Sigmoid colon (tissue), 7 donors: Measurements from ENCODE around the gene ACO2. TPM values are rescaled to one million over a fixed set of nuclear protein-coding genes. Genes with fewer than 3 reads are reported as not detected.

ENCODE experiments used
- DNase-seq: peaks from one replicate; pipeline ENCODE4 v3.0.0-alpha.2; 2019
- H3K27ac ChIP-seq, 4 donors: fragments of 200-600 bp; sonication (generic); one replicate each; pipeline ENCODE4 v1.5.1; 2016 to 2019; ENCODE audit warnings: mild to moderate bottlenecking in 1 of 4
- H3K27me3 ChIP-seq, 3 donors: fragments of 200-600 bp; sonication (generic); one replicate each; pipeline ENCODE4 v1.5.1; 2019; ENCODE audit warnings: mild to moderate bottlenecking in 1 of 3
- H3K36me3 ChIP-seq, 4 donors: fragments of 200-600 bp; sonication (generic); one replicate each; pipeline ENCODE4 v1.5.1; 2016 to 2019
- H3K4me1 ChIP-seq, 4 donors: fragments of 200-600 bp; sonication (generic); one replicate each; pipeline ENCODE4 v1.5.1; 2017 to 2019
- H3K4me3 ChIP-seq, 4 donors: fragments of 200-600 bp; sonication (generic); one replicate each; pipeline ENCODE4 v1.5.1; 2017 to 2019; ENCODE audit warnings: mild to moderate bottlenecking in 2 of 4, moderate library complexity in 1 of 4
- H3K9me3 ChIP-seq, 4 donors: fragments of 200-600 bp in 3 of 4; sonication (generic) in 3 of 4; one replicate each; pipeline versions ENCODE4 v1.5.1 to v1.6.1; 2013 to 2019
- EP300 ChIP-seq, 4 donors: sonication (generic); formaldehyde crosslinking; IDR thresholded peaks; one replicate each; pipeline ENCODE4 v1.6.1; 2017; ENCODE audit warnings: antibody characterized with exemption in 4 of 4
- POLR2A ChIP-seq, 2 donors: fragments of 450-650 bp; IDR thresholded peaks; one replicate each; pipeline ENCODE4 v1.6.1; 2016; ENCODE audit warnings: antibody characterized with exemption in 2 of 2, mild to moderate bottlenecking in 2 of 2, moderate library complexity in 2 of 2
- POLR2AphosphoS5 ChIP-seq, 4 donors: sonication (generic); formaldehyde crosslinking; IDR thresholded peaks; one replicate each; pipeline ENCODE4 v1.6.1; 2017; ENCODE audit warnings: antibody characterized with exemption in 4 of 4
- WGBS, 2 donors: extraction: QIAGEN DNeasy Blood & Tissue Kit; methylation state at CpG; one replicate each; pipeline ENCODE4 v1.1.7; 2013; 5-methylcytosine and 5-hydroxymethylcytosine counted together
- intact Hi-C: fragments of 100-400 bp; cut with DNase I; formaldehyde crosslinking; loops from one replicate; pipeline ENCODE4 v1.15.1; 2023
- polyA plus RNA-seq, 3 donors: library from polyadenylated mRNA; stranded (reverse); fragments of 200-250 nt; gene quantifications; one replicate each; pipeline ENCODE4 v1.2.3, GENCODE V29; 2013
- total RNA-seq, 4 donors: library from RNA; depleted of rRNA; stranded (reverse); fragments of >200 nt; gene quantifications; one replicate each; pipeline ENCODE4 v1.1.0, GENCODE V29; 2016
- TF ChIP-seq, protein P1 (sequence below), 4 experiments: fragments of 450-650 bp in 3 of 4; fragments of 200-600 bp in 1 of 4; IDR thresholded peaks; one replicate each; pipeline ENCODE4 v1.5.1; 2016 to 2019; ENCODE audit warnings: antibody characterized with exemption in 4 of 4, mild to moderate bottlenecking in 3 of 4, moderate library complexity in 2 of 4
- donor health status: healthy with polysubstance abuse.
- donor health status: Bipolar disorder and iron deficiency.
- donor health status: healthy.

Gene ACO2
- total RNA-seq (10 to 100 TPM; 67.3 to 90.3 (median 83.0) TPM), polyA plus RNA-seq (100 to 1,000 TPM; 106 to 157 (median 127) TPM)

DNA sequence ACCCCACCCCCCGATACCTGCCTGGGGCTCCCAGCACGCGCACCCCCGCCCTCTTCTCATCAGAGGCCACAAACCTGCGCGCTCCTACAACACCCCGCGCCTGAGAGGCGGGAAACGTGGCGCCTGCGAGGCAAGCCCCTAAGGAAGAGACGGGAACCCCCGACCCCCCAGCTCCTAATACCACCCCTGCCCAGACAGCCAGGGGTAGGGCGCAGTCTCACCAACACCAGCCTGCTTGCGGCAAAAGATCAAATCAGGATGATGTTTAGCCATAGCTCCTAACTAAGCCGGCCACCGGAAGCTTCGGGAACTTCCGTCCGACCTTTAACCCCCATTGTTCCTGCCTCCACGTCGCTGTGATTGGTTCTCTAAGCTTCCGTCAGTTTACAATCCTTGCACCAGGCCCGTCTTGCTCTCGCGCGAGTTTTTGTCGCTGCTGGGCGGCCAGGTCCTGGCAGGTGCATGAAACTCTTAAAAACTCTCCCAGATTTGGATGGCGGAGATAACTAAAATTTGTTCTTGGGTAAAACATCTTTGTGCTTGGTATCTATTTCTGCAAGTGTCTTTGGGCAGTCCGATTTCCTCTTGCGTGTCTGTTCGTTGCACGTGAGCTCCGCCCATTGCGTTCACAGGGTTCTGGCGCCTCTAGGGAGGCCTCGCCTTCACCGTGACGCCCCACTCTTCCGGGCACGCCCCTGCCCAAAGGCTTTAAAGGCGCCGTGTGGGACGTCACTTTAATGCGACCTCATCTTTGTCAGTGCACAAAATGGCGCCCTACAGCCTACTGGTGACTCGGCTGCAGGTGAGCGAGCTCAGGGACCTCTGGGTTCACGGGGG is at the start of gene ACO2, which contains the start of gene PHF5A:
ACO2 (plus strand) TSS at position 737 of the 837 bp plus-strand sequence; CDS start at position 767, 30 bp downstream.
PHF5A (minus strand) TSS at position 312 of the 837 bp plus-strand sequence; CDS start at position 273, 39 bp downstream.
- Histone ChIP-seq H3K27ac (peak within 1 kb of the TSS; percentile 91 to 98 (median 96)), H3K4me3 (peak within 1 kb of the TSS; percentile 68 to 99 (median 92)), H3K36me3 (peaks cover 21 to 40% (median 33%) of the 10 kb centered on the region in 4 donors), H3K9me3 (no peaks in the 10 kb centered on the region), H3K4me1 (peaks cover 0 to 54% (median 39%) of the 10 kb centered on the region in 4 donors), H3K27me3 (no peaks in the 10 kb centered on the region)
- 1% methylated on average over 51 of the region's 51 CpGs for WGBS, 2 donors
- peak; percentile 98 for DNase-seq
- intact Hi-C loops = loop anchor here (1.0 kb wide), 1 partner anchor 22 kb away; the partner anchor contains the start of gene TOB2
- TF ChIP-seq POLR2AphosphoS5 (IDR thresholded peaks at IDR 0.05) = peak; percentile 94 to 97 (median 94)
- TF ChIP-seq, protein P1, sequence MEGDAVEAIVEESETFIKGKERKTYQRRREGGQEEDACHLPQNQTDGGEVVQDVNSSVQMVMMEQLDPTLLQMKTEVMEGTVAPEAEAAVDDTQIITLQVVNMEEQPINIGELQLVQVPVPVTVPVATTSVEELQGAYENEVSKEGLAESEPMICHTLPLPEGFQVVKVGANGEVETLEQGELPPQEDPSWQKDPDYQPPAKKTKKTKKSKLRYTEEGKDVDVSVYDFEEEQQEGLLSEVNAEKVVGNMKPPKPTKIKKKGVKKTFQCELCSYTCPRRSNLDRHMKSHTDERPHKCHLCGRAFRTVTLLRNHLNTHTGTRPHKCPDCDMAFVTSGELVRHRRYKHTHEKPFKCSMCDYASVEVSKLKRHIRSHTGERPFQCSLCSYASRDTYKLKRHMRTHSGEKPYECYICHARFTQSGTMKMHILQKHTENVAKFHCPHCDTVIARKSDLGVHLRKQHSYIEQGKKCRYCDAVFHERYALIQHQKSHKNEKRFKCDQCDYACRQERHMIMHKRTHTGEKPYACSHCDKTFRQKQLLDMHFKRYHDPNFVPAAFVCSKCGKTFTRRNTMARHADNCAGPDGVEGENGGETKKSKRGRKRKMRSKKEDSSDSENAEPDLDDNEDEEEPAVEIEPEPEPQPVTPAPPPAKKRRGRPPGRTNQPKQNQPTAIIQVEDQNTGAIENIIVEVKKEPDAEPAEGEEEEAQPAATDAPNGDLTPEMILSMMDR (IDR thresholded peaks at IDR 0.05) = no peak
- peak; percentile 72 to 73 for TF ChIP-seq POLR2A (IDR thresholded peaks at IDR 0.05)
- peak in 2 of 4 donors; percentile 39 to 42 for TF ChIP-seq EP300 (IDR thresholded peaks at IDR 0.05)

DNA sequence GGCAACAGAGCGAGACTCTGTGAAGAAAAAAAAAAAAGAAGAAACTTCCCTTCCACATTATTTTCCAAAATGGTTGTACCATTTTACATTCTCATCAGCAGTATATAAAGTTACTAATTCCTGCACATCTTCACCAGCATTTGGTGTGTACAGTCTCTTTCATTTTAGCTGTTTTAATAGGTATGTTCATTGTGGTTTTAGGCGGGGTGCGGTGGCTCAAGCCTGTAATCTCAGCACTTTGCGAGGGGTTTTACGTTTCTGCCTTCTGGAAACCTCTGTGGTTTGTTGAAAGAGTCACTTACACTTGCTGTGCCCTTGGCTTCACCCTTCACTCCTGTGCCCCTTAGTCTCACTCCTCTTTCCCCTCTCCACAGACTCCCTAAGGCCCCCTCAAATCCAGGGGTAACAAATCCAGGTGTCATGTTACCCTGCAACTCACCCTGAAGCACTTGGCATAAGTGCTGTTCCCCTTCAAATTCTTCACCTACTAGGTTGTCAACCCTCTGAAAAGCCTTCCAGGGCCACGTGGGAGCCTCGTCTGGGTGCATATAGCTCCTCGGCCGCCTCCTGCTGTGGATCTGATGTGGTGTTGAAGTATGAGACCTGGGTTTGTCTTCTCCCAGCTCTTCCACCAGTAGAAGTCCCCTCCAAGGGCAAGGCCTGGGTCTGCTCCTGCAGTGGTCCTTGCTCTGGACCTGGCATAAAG is 43.1 kb upstream of the ACO2 start:
- Histone ChIP-seq H3K9me3 (no peaks in the 10 kb centered on the region), H3K27ac (no peak overlapping the region), H3K4me3 (no peak overlapping the region), H3K27me3 (no peaks in the 10 kb centered on the region), H3K4me1 (no peaks in the 10 kb centered on the region), H3K36me3 (peaks cover 0 to 34% (median 7%) of the 10 kb centered on the region in 4 donors)
- WGBS, 2 donors = 57 to 69% methylated on average over 9 of the region's 9 CpGs
- DNase-seq = no peak
- TF ChIP-seq POLR2A (IDR thresholded peaks at IDR 0.05) = no peak
- TF ChIP-seq, protein P1 (IDR thresholded peaks at IDR 0.05) = no peak
- no peak for TF ChIP-seq POLR2AphosphoS5 (IDR thresholded peaks at IDR 0.05)
- TF ChIP-seq EP300 (IDR thresholded peaks at IDR 0.05) = no peak
- intact Hi-C loops = no loop called here

DNA sequence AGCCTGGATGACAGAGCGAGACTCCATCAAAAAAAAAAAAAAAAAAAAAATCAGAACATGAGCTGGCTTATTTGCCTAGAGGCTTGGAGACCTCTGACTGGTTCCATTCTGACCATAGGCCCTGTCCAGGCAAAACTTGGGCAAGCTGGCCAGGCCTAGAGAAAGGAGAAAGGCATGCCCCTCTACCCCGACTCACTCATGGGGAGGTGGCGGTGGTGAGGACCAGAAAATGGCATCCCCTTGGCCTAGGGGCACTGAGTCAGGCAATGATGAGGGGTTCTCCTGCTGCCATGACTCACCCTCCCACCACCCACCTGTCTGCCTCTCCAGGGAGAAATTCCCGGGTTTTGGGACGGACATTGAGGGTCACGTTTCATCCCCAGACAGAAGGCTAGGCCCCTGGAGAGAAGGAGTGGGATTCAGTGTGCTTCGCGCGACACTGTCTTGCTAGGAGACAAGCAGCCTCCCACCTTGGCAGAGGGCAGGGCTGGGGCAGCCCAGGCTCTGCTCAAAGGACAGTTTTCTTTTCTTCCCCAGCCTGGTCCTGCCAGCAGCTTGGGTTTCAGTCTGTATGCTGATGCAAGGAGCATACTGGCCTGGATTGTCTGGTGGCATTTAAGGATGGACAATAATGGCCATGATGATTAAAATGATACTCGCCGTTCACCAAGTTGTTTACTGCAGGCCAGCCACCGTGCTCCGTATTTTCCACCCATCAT is 39.5 kb upstream of the ACO2 start:
- DNase-seq = no peak
- intact Hi-C loops = no loop called here
- TF ChIP-seq EP300 (IDR thresholded peaks at IDR 0.05) (no peak), POLR2AphosphoS5 (IDR thresholded peaks at IDR 0.05) (peak in 2 of 4 donors; percentile 11 to 33)
- Histone ChIP-seq H3K27me3 (no peaks in the 10 kb centered on the region), H3K9me3 (no peaks in the 10 kb centered on the region), H3K4me3 (no peak overlapping the region), H3K27ac (no peak overlapping the region), H3K4me1 (peaks cover 0 to 16% (median 2%) of the 10 kb centered on the region in 4 donors), H3K36me3 (peaks cover 0 to 50% (median 12%) of the 10 kb centered on the region in 4 donors)
- 94 to 95% methylated on average over 13 of the region's 13 CpGs for WGBS, 2 donors

- no peak for DNase-seq
- H3K27me3 ChIP-seq = no peaks in the 10 kb centered on the region
- peaks cover 0 to 51% (median 11%) of the 10 kb centered on the region in 4 donors for H3K36me3 ChIP-seq
- H3K27ac ChIP-seq = no peak overlapping the region
- peaks cover 0 to 22% (median 6%) of the 10 kb centered on the region in 4 donors for H3K4me1 ChIP-seq
- TF ChIP-seq POLR2AphosphoS5 (IDR thresholded peaks at IDR 0.05) (no peak), EP300 (IDR thresholded peaks at IDR 0.05) (no peak), POLR2A (IDR thresholded peaks at IDR 0.05) (no peak)
- TF ChIP-seq, protein P1 (IDR thresholded peaks at IDR 0.05) = no peak
- WGBS, 2 donors = 98 to 99% methylated on average over 8 of the region's 8 CpGs
- H3K9me3 ChIP-seq = no peaks in the 10 kb centered on the region
- intact Hi-C loops = no loop called here
- no peak overlapping the region for H3K4me3 ChIP-seq
Observed at GRCh38 chr22:41429951-41430332, 39.0 kb upstream of the ACO2 start.
